H9 (cell line): ENCODE measurements around the gene ANKIB1. TPM values are rescaled to one million over a fixed set of nuclear protein-coding genes. Genes with fewer than 3 reads are reported as not detected.
A peak's percentile ranks its signal among the peaks of the same experiment; 100 is the strongest.

Experiments
- DNase-seq: peaks from one replicate; pipeline ENCODE4 v3.0.0-alpha.2; 2017
- H2AFZ ChIP-seq: one replicate; pipeline ENCODE4 v1.6.1; 2013; ENCODE audit warnings: mild to moderate bottlenecking, low read length, control low read depth, moderate library complexity
- H2AK5ac ChIP-seq: 2 replicates; pipeline ENCODE4 v1.6.1; 2013; ENCODE audit warnings: low read length, control low read depth, mixed read lengths; ENCODE audit not compliant: insufficient read length
- H2BK120ac ChIP-seq: one replicate; pipeline ENCODE4 v1.6.1; 2013; ENCODE audit warnings: low read depth, mild to moderate bottlenecking, low read length, control low read depth, inconsistent platforms; ENCODE audit not compliant: poor library complexity, severe bottlenecking
- H2BK12ac ChIP-seq: 2 replicates; pipeline ENCODE4 v1.6.1; 2013; ENCODE audit warnings: low read length, control low read depth, mixed read lengths, low read depth; ENCODE audit not compliant: insufficient read length
- H2BK15ac ChIP-seq: 2 replicates; pipeline ENCODE4 v1.6.1; 2013; ENCODE audit warnings: low read depth, low read length, control low read depth
- H2BK20ac ChIP-seq: one replicate; pipeline ENCODE4 v1.6.1; 2013; ENCODE audit warnings: low read depth, mild to moderate bottlenecking, low read length, control low read depth, inconsistent platforms; ENCODE audit not compliant: poor library complexity, severe bottlenecking
- H2BK5ac ChIP-seq: 2 replicates; pipeline ENCODE4 v1.6.1; 2013; ENCODE audit warnings: low read length, control low read depth, mixed read lengths; ENCODE audit not compliant: insufficient read length
- H3K14ac ChIP-seq: 2 replicates; pipeline ENCODE4 v1.6.1; 2013; ENCODE audit warnings: low read length, control low read depth; ENCODE audit not compliant: insufficient read depth
- H3K18ac ChIP-seq: 2 replicates; pipeline ENCODE4 v1.6.1; 2013; ENCODE audit warnings: low read depth, mild to moderate bottlenecking, mixed read lengths, low read length, control low read depth; ENCODE audit not compliant: insufficient read length
- H3K23ac ChIP-seq: 2 replicates; pipeline ENCODE4 v1.6.1; 2013; ENCODE audit warnings: low read length, control low read depth, mixed read lengths, low read depth; ENCODE audit not compliant: insufficient read length
- H3K23me2 ChIP-seq: 2 replicates; pipeline ENCODE4 v1.6.1; 2013; ENCODE audit warnings: low read depth, mild to moderate bottlenecking, mixed read lengths, low read length, control low read depth; ENCODE audit not compliant: insufficient read length, poor library complexity, severe bottlenecking
- H3K27ac ChIP-seq: 2 replicates; pipeline ENCODE4 v1.5.1; 2013; ENCODE audit warnings: low read length, control low read depth, mixed read lengths, low read depth; ENCODE audit not compliant: insufficient read length
- H3K27me3 ChIP-seq: 2 replicates; pipeline ENCODE4 v1.6.1; 2013; ENCODE audit warnings: low read length, control low read depth, inconsistent platforms; ENCODE audit not compliant: insufficient read depth
- H3K4ac ChIP-seq: 2 replicates; pipeline ENCODE4 v1.6.1; 2013; ENCODE audit warnings: low read depth, mild to moderate bottlenecking, control low read depth, inconsistent platforms, low read length, moderate library complexity
- H3K4me1 ChIP-seq: 2 replicates; pipeline ENCODE4 v1.6.1; 2013; ENCODE audit warnings: low read length, control low read depth, inconsistent platforms; ENCODE audit not compliant: insufficient read depth
- H3K4me2 ChIP-seq: 2 replicates; pipeline ENCODE4 v1.6.1; 2013; ENCODE audit warnings: low read length, control low read depth, mixed read lengths; ENCODE audit not compliant: insufficient read length, insufficient read depth
- H3K56ac ChIP-seq: 2 replicates; pipeline ENCODE4 v1.6.1; 2013; ENCODE audit warnings: low read depth, mild to moderate bottlenecking, mixed read lengths, low read length, control low read depth; ENCODE audit not compliant: insufficient read length
- H3K79me1 ChIP-seq: 2 replicates; pipeline ENCODE4 v1.6.1; 2013; ENCODE audit warnings: low read depth, mild to moderate bottlenecking, moderate library complexity, low read length, control low read depth, inconsistent platforms; ENCODE audit not compliant: insufficient read depth, poor library complexity, severe bottlenecking
- H3K79me2 ChIP-seq: 2 replicates; pipeline ENCODE4 v1.6.1; 2013; ENCODE audit warnings: low read length, control low read depth, inconsistent platforms; ENCODE audit not compliant: insufficient read depth
- H3K9ac ChIP-seq: 2 replicates; pipeline ENCODE4 v1.6.1; 2013; ENCODE audit warnings: low read length, control low read depth, mixed read lengths; ENCODE audit not compliant: insufficient read length; ENCODE audit errors: extremely low read depth
- H3K9me3 ChIP-seq: one replicate; pipeline ENCODE4 v1.6.1; 2013; ENCODE audit warnings: low read depth, low read length, inconsistent platforms; ENCODE audit not compliant: control insufficient read depth
- H3T11ph ChIP-seq: one replicate; pipeline ENCODE4 v1.6.1; 2013; ENCODE audit warnings: mild to moderate bottlenecking, low read length, control low read depth, inconsistent platforms
- H4K20me1 ChIP-seq: one replicate; pipeline ENCODE4 v1.6.1; 2013; ENCODE audit not compliant: control insufficient read depth, insufficient read length, insufficient read depth
- H4K5ac ChIP-seq: 2 replicates; pipeline ENCODE4 v1.6.1; 2013; ENCODE audit warnings: low read depth, mild to moderate bottlenecking, mixed read lengths, low read length, control low read depth; ENCODE audit not compliant: insufficient read length
- H4K8ac ChIP-seq: replicated peaks from 2 replicates; pipeline ENCODE4 v1.6.1; 2013; ENCODE audit warnings: low read length, control low read depth, mixed read lengths, low read depth; ENCODE audit not compliant: insufficient read length
- H4K91ac ChIP-seq: 2 replicates; pipeline ENCODE4 v1.6.1; 2013; ENCODE audit warnings: low read depth, mild to moderate bottlenecking, moderate library complexity, mixed read lengths, low read length, control low read depth; ENCODE audit not compliant: insufficient read length
- H3K27ac Mint-ChIP-seq, 3 experiments: 2 replicates in 2 of 3; 3 replicates in 1 of 3; pipeline ENCODE4 v1.8.0; 2020 to 2021; ENCODE audit warnings: mixed read lengths in 3 of 3, mild to moderate bottlenecking in 1 of 3, moderate library complexity in 1 of 3
- H3K27me3 Mint-ChIP-seq: 2 replicates; pipeline ENCODE4 v1.8.0; 2021; ENCODE audit warnings: low read depth, mild to moderate bottlenecking, moderate library complexity, mixed read lengths
- H3K36me3 Mint-ChIP-seq, 3 experiments: 2 replicates in 2 of 3; 3 replicates in 1 of 3; pipeline ENCODE4 v1.8.0; 2020 to 2021; ENCODE audit warnings: low read depth in 3 of 3, mixed read lengths in 3 of 3; ENCODE audit not compliant: insufficient read depth in 1 of 3
- H3K4me1 Mint-ChIP-seq, 2 experiments: 2 replicates each; pipeline ENCODE4 v1.8.0; 2020; ENCODE audit warnings: mixed read lengths in 2 of 2
- H3K4me3 Mint-ChIP-seq, 2 experiments: 2 replicates in 1 of 2; 3 replicates in 1 of 2; pipeline ENCODE4 v1.8.0; 2020 to 2021; ENCODE audit warnings: mild to moderate bottlenecking in 2 of 2, mixed read lengths in 2 of 2, moderate library complexity in 1 of 2
- H3K9me3 Mint-ChIP-seq, 2 experiments: 2 replicates in 1 of 2; 3 replicates in 1 of 2; pipeline ENCODE4 v1.8.0; 2020; ENCODE audit warnings: mild to moderate bottlenecking in 2 of 2, mixed read lengths in 2 of 2, moderate library complexity in 1 of 2
- WGBS: extraction: QIAGEN DNeasy Blood & Tissue Kit; methylation state at CpG from one replicate; pipeline ENCODE4 v1.1.7; 2013; ENCODE audit warnings: missing lambda C conversion rate, low lambda C conversion rate, mixed read lengths; ENCODE audit not compliant: insufficient read length; ENCODE audit errors: extremely low coverage; 5-methylcytosine and 5-hydroxymethylcytosine counted together
- total RNA-seq: library from RNA; stranded (reverse); gene quantifications from 2 replicates; pipeline ENCODE4 v1.2.1, GENCODE V29; 2021
- TF ChIP-seq, protein P1 (sequence below): fragments of 200-600 bp; sonication (generic); conservative IDR thresholded peaks from 3 replicates; pipeline ENCODE4 v1.8.0; 2021; ENCODE audit warnings: antibody characterized with exemption, mild to moderate bottlenecking

ANKIB1 gene
- total RNA-seq, 1 experiment from 2014 or later: 42.0 TPM

GRCh38 chr7:92296880-92297445, 51.2 kb downstream of the ANKIB1 start:
- Histone ChIP-seq H2BK5ac (no peak overlapping the region), H3K23me2 (no peaks in the 10 kb centered on the region), H4K8ac (no peak overlapping the region), H2BK20ac (no peak overlapping the region), H2AK5ac (no peak overlapping the region), H3K9me3 (no peaks in the 10 kb centered on the region), H3K18ac (no peak overlapping the region), H4K91ac (no peak overlapping the region), H2AFZ (no peak overlapping the region), H3K4me1 (no peaks in the 10 kb centered on the region), H3K27ac (no peak overlapping the region), H3K14ac (no peak overlapping the region), H3T11ph (no peak overlapping the region), H3K4me2 (no peak overlapping the region), H2BK120ac (no peak overlapping the region), H2BK15ac (no peak overlapping the region), H3K9ac (no peak overlapping the region), H3K79me1 (no peaks in the 10 kb centered on the region), H3K4ac (no peak overlapping the region), H3K79me2 (0 out of 2 replicates have a peak, but pooled peaks cover 1% of the 10 kb centered on the region), H2BK12ac (no peak overlapping the region), H3K27me3 (no peaks in the 10 kb centered on the region), H4K5ac (no peak overlapping the region), H3K23ac (no peak overlapping the region), H4K20me1 (no peaks in the 10 kb centered on the region), H3K56ac (no peak overlapping the region)
- H3K9me3 Mint-ChIP-seq: no peaks in the 10 kb centered on the region
- WGBS: no CpG with 5 or more reads among the region's 3 CpGs
- peaks cover 18 to 25% of the 10 kb centered on the region in 2 experiments for H3K4me1 Mint-ChIP-seq
- no peak overlapping the region for H3K4me3 Mint-ChIP-seq
- DNase-seq: no peak
- H3K27ac Mint-ChIP-seq: peak overlapping the region in 1 of 3 experiments; percentile 50; a peak in 1 of 7 replicates
- H3K27me3 Mint-ChIP-seq: no peaks in the 10 kb centered on the region
- TF ChIP-seq, protein P1, sequence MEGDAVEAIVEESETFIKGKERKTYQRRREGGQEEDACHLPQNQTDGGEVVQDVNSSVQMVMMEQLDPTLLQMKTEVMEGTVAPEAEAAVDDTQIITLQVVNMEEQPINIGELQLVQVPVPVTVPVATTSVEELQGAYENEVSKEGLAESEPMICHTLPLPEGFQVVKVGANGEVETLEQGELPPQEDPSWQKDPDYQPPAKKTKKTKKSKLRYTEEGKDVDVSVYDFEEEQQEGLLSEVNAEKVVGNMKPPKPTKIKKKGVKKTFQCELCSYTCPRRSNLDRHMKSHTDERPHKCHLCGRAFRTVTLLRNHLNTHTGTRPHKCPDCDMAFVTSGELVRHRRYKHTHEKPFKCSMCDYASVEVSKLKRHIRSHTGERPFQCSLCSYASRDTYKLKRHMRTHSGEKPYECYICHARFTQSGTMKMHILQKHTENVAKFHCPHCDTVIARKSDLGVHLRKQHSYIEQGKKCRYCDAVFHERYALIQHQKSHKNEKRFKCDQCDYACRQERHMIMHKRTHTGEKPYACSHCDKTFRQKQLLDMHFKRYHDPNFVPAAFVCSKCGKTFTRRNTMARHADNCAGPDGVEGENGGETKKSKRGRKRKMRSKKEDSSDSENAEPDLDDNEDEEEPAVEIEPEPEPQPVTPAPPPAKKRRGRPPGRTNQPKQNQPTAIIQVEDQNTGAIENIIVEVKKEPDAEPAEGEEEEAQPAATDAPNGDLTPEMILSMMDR: no peak
- peaks cover 0 to 12% (median 10%) of the 10 kb centered on the region in 3 experiments; a peak in 3 of 7 replicates for H3K36me3 Mint-ChIP-seq
